Measurements from ENCODE around the gene FAM124B. TPM values are rescaled to one million over a fixed set of nuclear protein-coding genes. Genes with fewer than 3 reads are reported as not detected.
A peak's percentile ranks its signal among the peaks of the same experiment; 100 is the strongest.

The FAM124B gene
- total and polyA plus RNA-seq, 2 experiments from 2014 or later: 0.17 TPM; not detected in 1

- peaks cover 3% of the 10 kb centered on the region for H3K4me1 ChIP-seq (ENCODE audit: insufficient read depth)
- TF ChIP-seq CTCF (IDR thresholded peaks at IDR 0.05; ENCODE audit: poor library complexity): no peak
- TF ChIP-seq EZH2 (IDR thresholded peaks at IDR 0.05; ENCODE audit: borderline replicate concordance): no peak
- no peak for TF ChIP-seq EZH2phosphoT487 (IDR thresholded peaks at IDR 0.05; ENCODE audit: low read depth, severe bottlenecking, unreplicated experiment)
- H3K4me2 ChIP-seq: no peak overlapping the region
- no peak overlapping the region for H3K4me3 ChIP-seq
- H3K36me3 ChIP-seq (replicated peaks; ENCODE audit: insufficient read depth, low read depth): no peaks in the 10 kb centered on the region
- no peak overlapping the region for H3K27ac ChIP-seq
- no peaks in the 10 kb centered on the region for H3K9me2 ChIP-seq (replicated peaks; ENCODE audit: insufficient read depth)
- H2AFZ ChIP-seq: no peak overlapping the region
- 70% methylated on average over 5 of the region's 5 CpGs for WGBS (ENCODE audit: low lambda C conversion rate, missing lambda C conversion rate)
- H4K20me1 ChIP-seq (ENCODE audit: insufficient read depth, poor library complexity, severe bottlenecking): no peaks in the 10 kb centered on the region
- no peak for DNase-seq (ENCODE audit: low spot score)
- H3K9me3 ChIP-seq (ENCODE audit: low read depth): no peaks in the 10 kb centered on the region
- no peaks in the 10 kb centered on the region for H3K79me2 ChIP-seq
- no peaks in the 10 kb centered on the region for H3K27me3 ChIP-seq
These were observed 14.9 kb upstream of the FAM124B start for GRCh38 chr2:224416656-224417360.

- no peaks in the 10 kb centered on the region for H4K20me1 ChIP-seq (ENCODE audit: insufficient read depth, poor library complexity, severe bottlenecking)
- H2AFZ ChIP-seq: no peak overlapping the region
- no peaks in the 10 kb centered on the region for H3K9me2 ChIP-seq (replicated peaks; ENCODE audit: insufficient read depth)
- WGBS (ENCODE audit: low lambda C conversion rate, missing lambda C conversion rate): 79% methylated on average over 2 of the region's 2 CpGs
- H3K9me3 ChIP-seq (ENCODE audit: low read depth): no peaks in the 10 kb centered on the region
- TF ChIP-seq EZH2 (IDR thresholded peaks at IDR 0.05; ENCODE audit: borderline replicate concordance) (no peak), EZH2phosphoT487 (IDR thresholded peaks at IDR 0.05; ENCODE audit: low read depth, severe bottlenecking, unreplicated experiment) (no peak), CTCF (IDR thresholded peaks at IDR 0.05; ENCODE audit: poor library complexity) (no peak)
- H3K4me2 ChIP-seq: no peak overlapping the region
- peak overlapping the region; percentile 52 for H3K27ac ChIP-seq
- no peaks in the 10 kb centered on the region for H3K27me3 ChIP-seq
- DNase-seq (ENCODE audit: low spot score): no peak
- H3K4me1 ChIP-seq (ENCODE audit: insufficient read depth): peaks cover 3% of the 10 kb centered on the region
- no peaks in the 10 kb centered on the region for H3K79me2 ChIP-seq
- H3K4me3 ChIP-seq: no peak overlapping the region
- no peaks in the 10 kb centered on the region for H3K36me3 ChIP-seq (replicated peaks; ENCODE audit: insufficient read depth, low read depth)
These were observed 11.5 kb upstream of the FAM124B start for GRCh38 chr2:224413381-224413780.

- no peaks in the 10 kb centered on the region for H3K9me2 ChIP-seq (replicated peaks; ENCODE audit: insufficient read depth)
- no peak for TF ChIP-seq EZH2 (IDR thresholded peaks at IDR 0.05; ENCODE audit: borderline replicate concordance)
- TF ChIP-seq CTCF (IDR thresholded peaks at IDR 0.05; ENCODE audit: poor library complexity): no peak
- no peak for TF ChIP-seq EZH2phosphoT487 (IDR thresholded peaks at IDR 0.05; ENCODE audit: low read depth, severe bottlenecking, unreplicated experiment)
- no peaks in the 10 kb centered on the region for H4K20me1 ChIP-seq (ENCODE audit: insufficient read depth, poor library complexity, severe bottlenecking)
- H3K4me1 ChIP-seq (ENCODE audit: insufficient read depth): peaks cover 3% of the 10 kb centered on the region
- H3K79me2 ChIP-seq: no peaks in the 10 kb centered on the region
- no peaks in the 10 kb centered on the region for H3K27me3 ChIP-seq
- no peaks in the 10 kb centered on the region for H3K9me3 ChIP-seq (ENCODE audit: low read depth)
- 66% methylated on average over 18 of the region's 18 CpGs for WGBS (ENCODE audit: low lambda C conversion rate, missing lambda C conversion rate)
- DNase-seq (ENCODE audit: low spot score): peak; percentile 17
- H2AFZ ChIP-seq: peak overlapping the region; percentile 4
- no peak overlapping the region for H3K4me3 ChIP-seq
- H3K4me2 ChIP-seq: peak overlapping the region; percentile 51
- no peaks in the 10 kb centered on the region for H3K36me3 ChIP-seq (replicated peaks; ENCODE audit: insufficient read depth, low read depth)
- peak overlapping the region; percentile 52 for H3K27ac ChIP-seq
These were observed 10.5 kb upstream of the FAM124B start for GRCh38 chr2:224412141-224413015.
